Activated CD4-positive, alpha-beta T cell treated with anti-CD3 and anti-CD28 coated beads, Interleukin-2, amount 50 U/mL, for 16 hours (primary cell): ENCODE data around the gene ERAS.
"Not testable (repeated sequence)": the region's sequence is repeated elsewhere in the genome, so short reads cannot be mapped to it uniquely, and the experiment has no call there.

Experiments used
- DNase-seq: peaks from one replicate; pipeline ENCODE4 v3.0.0-alpha.2; 2020

Gene ERAS

DNA sequence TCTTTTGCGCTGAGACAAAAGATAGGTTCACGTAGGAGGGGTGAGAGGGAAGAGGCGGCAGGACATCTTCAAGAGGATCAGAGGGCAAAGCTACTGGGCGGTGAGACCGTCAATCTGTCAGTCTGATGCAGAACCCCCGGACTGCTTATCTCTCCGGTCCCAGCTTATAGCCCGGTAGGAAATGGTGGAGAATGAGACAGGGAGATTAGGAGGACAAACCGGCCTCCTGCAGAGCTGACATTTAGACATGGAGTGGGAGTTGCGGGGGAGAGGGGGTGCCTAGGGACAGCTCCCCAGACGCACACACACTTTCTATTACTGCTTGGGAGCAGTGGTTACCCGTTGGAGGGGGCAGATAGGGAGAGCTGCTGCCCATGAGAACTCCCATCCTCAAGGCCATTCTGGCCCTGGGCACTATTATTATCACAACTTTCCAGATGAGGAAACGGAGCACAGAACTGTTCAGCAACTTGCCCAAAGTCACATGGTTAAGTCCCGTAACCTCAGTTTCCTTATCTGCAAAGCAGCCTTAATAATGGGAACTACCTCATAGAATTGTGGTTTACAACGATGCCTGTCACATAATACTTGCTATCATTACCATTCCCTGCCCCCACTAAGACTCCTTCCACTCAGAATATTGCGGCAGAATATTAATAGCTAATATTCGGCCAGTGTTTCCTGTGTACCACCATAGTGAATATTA is 25.6 kb upstream of the ERAS start:
- no peak for DNase-seq

DNA sequence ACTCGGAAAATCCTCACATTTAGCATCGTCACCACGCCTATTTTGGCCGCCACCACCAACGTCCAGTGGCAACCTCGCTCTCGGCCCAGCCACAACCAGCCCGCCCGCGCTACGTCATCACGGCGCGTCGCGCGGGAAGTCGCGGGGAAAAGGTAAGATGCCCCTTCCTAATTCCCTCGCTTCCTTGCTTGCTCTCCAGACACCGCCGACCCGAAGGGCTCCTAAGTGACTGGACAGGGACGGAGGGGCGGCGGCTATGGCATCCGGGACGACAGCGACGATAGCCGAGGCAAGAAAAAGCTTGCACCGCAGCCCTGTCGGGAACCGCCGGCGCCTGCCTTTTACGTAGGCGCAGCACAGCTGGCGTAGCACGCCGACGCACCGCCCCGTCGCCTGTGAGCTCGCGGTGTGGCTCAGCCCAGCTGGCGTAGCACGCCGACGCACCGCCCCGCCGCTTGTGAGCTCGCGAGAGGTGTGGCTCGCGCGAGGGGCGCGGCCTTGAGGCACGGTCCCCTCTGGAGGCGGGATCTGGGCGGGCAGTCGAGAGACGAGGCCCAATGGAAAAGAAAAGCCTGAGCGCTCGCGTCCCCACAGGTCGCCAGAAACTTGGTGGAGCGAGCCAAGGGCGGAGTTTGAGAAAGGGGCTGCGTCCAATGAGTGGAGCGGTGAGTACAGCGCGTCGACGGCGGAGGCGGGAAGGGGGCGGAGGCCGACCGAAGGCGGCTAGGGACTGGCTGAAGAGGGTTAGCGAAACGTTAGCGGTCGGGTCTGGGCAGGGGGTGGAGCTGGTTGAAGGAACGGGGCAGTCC is 24.8 kb upstream of the ERAS start, which contains the start of gene HDAC6:
HDAC6 (plus strand) TSS at position 788 of the 809 bp plus-strand sequence. CDS start 626 bp downstream, outside the sequence.
- DNase-seq = peak; percentile 96

DNA sequence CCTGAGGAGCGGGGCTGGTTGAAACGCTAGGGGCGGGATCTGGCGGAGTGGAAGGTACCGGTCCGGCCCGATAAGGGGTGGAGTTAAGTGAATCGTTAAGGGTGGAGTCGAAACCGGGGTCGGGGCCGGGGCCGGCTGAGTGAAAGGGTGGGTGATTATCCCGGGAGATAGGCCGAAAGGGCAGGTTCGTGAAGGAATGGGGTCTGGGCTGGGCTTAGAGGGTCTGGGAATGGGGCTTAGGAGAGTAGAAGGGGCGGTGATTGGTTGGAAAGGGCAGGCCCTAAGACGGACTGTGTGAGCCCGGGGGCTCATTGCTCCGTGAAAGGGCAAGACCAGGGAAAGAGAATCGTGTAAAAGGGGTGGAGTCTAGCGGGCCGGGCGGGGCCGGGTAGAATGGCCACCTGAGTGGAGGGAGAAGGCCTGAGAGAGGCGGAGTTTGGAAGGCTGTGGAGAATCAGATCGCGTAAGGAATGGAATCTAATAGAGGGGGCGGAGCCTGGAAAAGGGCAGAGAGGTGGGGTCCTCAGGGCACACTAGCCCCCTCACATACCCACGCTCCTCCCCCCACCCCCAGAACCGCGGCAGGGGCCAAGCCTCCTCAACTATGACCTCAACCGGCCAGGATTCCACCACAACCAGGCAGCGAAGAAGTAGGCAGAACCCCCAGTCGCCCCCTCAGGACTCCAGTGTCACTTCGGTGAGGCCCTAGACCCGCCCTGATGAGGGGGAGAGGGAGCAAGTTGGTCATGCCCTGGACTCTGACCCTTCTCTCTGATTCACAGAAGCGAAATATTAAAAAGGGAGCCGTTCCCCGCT is 24.0 kb upstream of the ERAS start:
- peak; percentile 82 for DNase-seq

DNA sequence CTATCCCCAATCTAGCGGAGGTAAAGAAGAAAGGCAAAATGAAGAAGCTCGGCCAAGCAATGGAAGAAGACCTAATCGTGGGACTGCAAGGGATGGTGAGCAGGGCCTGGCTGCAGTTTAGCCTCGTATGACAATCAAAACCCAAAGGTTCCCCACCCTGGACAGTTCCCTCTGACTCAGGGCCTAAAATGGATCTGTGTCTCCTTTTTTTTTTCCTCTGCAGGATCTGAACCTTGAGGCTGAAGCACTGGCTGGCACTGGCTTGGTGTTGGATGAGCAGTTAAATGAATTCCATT is 23.5 kb upstream of the ERAS start:
- DNase-seq = no peak

DNA sequence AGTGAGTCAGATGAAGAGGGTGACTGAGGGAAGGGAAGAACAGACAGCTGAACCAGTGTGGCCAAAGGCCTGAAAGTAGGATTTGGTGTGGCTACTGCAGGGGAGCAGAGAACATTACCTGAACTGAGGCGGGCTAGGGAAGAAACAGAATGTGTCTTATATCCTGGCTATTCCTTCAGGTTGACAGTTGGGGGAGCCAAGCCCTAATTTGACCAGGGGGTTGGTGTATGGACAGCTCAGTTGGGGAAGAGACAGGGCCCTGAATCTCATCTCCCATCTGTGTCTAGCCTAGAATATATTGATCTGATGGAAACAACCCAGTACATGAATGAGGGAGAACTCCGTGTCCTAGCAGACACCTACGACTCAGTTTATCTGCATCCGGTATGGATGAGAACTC is 20.2 kb upstream of the ERAS start:
- DNase-seq = no peak

DNA sequence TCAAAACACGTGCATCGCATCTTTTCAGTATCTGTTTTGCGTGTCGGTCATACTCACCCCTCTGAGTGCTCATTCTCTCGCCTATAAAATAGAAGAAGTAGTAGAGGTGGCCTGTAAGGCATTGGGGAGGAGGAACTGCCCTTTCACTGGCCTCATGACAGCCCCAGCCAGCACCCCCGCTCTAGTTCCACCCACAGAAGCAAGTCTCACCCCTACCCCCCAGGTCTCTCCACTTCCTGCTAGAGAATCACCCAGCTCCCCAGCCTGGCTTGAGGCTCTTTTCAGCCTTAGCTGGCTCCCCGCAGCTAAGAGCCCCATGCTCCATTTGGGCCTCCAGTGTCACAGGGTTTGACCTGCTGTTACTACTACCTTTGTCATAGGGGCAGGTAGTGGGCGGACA is 12.7 kb upstream of the ERAS start:
- no peak for DNase-seq

DNA sequence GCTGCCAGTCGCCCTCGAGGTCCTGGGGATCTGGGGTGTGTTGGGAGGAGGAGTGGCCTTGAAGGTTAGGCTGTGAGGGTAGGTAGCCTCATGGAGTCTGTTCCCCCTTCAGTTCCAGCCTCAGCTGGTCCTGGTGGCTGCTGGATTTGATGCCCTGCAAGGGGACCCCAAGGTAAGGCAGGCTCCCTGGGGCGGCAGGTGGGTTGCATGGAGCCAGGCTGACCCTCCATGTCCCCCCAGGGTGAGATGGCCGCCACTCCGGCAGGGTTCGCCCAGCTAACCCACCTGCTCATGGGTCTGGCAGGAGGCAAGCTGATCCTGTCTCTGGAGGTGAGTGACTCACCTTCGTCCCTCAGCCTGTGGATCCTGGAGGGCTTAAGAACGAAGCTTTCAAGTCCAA is 11.6 kb upstream of the ERAS start:
- no peak for DNase-seq

DNA sequence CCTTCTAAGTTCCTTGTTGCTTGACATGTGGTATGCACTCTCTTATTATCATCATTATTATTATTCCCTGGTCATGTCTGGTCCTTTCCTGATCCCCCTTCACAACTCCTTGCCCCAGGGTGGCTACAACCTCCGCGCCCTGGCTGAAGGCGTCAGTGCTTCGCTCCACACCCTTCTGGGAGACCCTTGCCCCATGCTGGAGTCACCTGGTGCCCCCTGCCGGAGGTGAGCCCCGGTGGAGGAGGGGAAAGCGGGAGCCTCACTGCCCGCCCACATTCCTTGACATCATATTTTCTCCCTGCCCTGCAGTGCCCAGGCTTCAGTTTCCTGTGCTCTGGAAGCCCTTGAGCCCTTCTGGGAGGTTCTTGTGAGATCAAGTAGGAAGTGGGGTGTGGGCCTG is 11.0 kb upstream of the ERAS start:
- no peak for DNase-seq

DNA sequence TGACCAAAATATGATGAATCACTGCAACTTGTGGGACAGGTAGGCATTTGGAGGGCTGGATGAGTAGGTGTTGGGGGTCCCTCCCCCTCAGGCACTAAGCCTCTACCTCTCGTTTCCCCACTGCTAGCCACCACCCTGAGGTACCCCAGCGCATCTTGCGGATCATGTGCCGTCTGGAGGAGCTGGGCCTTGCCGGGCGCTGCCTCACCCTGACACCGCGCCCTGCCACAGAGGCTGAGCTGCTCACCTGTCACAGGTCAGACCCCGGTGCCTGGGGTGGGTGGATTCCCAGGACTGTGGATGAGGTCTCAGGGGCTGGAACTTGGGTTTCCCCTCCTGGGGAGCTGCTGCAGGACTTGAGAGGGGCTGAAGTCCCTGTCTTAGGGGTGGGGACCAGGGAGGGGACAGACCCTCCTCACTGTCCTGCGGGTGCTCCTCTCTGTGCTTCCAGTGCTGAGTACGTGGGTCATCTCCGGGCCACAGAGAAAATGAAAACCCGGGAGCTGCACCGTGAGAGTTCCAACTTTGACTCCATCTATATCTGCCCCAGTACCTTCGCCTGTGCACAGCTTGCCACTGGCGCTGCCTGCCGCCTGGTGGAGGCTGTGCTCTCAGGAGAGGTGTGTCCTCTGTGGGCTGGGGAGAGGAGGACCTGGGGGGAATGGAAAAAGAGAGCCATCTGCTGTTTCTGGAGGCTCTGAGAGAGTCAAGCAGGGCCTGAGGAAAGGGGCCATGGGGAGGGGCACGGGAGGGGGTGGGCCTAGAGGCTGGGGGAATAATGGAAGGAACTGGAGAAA is 10.1 kb upstream of the ERAS start:
- DNase-seq = no peak

DNA sequence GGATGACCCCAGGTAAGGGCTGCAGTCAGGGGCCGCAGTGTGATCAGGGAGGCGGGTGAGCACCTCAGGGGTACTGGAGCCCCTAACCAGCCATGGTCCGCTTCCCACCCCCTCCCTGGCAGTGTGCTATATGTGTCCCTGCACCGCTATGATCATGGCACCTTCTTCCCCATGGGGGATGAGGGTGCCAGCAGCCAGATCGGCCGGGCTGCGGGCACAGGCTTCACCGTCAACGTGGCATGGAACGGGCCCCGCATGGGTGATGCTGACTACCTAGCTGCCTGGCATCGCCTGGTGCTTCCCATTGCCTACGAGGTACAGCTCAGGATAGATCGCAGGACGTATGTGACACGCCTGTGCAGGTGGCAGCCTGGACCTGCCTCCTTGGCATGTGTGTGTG is 8.2 kb upstream of the ERAS start:
- no peak for DNase-seq

DNA sequence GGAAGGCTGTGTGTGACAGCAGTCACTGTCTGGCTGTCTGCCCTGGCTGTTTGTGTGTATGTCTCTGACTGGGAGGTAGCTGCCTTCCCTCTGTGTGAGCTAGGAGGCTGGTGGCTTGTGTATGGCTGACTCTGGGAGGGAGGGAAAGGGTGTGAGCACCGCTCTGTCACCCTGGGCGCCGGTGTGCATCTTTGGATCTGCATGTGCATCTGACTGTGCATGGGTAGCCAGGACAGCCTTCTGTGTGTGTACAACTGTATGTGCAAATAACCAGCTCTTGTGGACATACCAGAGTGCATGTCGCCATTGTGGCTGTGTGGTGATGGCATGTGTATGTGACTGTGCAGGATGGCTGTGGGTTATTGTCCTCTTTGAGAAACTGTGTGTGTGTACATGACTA is 7.4 kb upstream of the ERAS start:
- no peak for DNase-seq

DNA sequence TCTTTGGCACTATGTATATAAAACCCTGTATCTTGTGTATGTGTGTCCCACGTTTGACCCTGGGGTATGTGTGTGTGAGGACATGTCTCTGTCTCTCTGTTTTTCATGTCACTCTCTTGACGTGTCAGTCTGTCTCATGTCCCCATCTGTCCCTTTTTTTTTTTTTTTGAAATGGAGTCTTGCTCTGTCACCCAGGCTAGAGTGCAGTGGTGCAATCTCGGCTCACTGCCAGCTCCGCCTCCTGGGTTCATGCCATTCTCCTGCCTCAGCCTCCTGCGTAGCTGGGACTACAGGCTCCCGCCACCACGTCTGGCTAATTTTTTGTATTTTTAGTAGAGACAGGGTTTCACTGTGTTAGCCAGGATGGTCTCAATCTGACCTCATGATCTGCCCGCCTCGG is 6.9 kb upstream of the ERAS start:
- not testable (repeated sequence) for DNase-seq

DNA sequence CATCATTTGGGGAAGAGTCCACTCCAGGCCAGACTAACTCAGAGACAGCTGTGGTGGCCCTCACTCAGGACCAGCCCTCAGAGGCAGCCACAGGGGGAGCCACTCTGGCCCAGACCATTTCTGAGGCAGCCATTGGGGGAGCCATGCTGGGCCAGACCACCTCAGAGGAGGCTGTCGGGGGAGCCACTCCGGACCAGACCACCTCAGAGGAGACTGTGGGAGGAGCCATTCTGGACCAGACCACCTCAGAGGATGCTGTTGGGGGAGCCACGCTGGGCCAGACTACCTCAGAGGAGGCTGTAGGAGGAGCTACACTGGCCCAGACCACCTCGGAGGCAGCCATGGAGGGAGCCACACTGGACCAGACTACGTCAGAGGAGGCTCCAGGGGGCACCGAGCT is 3.3 kb upstream of the ERAS start:
- no peak for DNase-seq

DNA sequence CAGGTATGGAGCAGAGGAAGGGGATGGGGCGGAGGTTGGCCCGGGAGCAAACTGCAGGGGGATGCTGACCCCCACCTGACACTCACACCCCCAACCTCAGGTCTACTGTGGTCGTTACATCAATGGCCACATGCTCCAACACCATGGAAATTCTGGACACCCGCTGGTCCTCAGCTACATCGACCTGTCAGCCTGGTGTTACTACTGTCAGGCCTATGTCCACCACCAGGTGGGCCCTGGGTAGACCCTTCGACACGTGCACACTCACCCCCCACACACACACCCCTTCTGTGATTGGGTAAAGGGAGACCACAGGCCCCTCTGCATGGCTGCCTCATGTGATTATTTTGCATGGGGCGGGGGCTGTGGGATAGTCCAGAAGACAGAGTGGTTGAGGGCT is 2.2 kb upstream of the ERAS start:
- DNase-seq = no peak

DNA sequence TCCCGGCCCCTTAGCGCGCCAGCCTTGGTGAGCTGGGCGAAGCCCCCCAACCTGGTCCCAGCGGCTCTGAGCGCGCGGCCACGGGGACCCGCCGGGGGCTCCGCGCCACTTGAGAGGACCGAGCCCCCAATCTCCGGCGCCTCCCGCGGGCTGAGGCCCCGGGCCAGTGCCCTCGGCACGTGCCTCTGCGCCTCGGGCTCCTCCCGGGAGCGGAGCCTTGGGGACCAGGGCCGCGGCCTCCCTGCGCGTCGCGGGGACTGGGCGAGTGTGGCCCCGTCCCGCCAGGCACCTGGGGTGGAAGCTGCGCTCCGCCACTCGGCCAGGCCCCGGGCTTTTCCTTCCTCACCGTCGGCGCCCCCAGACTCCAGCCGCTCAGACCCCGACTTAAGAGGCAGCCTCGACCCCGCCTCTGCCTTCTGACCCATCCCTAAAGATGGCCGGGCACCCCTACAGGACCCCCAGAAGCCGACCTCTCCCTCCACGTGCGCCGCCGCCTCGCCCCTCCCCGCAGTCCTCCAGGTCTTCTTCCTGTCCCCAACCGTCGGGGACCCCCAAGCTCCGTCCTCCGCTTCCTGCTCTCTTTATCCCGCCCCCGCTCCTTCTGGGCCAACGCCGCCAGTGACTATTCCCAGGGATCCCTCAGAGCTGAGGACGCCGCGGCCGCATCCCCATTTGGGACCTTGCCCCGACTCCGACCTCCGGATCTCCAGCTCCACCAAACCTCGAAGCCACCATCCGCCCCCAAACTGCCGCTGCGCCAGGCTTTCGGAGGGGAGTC is 752 bp downstream of the ERAS start:
- no peak for DNase-seq

DNA sequence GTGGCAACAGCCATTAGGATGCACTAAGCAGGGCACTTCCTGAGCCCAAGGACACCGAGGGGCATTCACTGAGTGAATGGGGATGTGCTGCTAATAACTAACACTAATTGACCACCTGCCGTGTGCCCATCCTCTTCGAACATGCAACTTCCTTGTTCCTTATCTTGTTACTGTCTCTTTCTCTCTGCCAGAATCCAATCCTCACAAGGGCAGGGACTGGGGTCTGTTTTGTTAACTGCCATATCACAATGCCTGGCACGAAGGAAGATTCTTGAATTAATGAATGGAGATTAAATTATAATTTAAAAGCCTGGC is 1.3 kb downstream of the ERAS start:
- DNase-seq = no peak

DNA sequence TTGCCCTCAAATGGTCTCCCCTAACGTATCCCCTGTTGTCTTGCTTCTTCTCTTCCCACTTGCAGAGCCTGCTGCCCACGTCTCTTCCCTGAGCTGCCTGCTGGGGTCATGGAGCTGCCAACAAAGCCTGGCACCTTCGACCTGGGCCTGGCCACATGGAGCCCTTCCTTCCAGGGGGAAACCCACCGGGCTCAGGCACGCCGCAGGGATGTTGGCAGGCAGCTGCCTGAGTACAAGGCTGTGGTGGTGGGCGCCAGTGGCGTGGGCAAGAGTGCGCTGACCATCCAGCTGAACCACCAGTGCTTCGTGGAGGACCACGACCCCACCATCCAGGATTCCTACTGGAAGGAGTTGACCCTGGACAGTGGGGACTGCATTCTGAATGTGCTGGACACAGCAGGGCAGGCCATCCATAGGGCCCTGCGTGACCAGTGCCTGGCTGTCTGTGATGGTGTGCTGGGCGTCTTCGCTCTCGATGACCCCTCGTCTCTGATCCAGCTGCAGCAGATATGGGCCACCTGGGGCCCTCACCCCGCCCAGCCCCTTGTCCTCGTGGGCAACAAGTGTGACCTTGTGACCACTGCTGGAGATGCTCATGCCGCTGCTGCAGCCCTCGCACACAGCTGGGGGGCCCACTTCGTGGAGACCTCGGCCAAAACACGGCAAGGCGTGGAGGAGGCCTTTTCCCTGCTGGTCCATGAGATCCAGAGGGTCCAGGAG is 2.9 kb downstream of the ERAS start:
- no peak for DNase-seq

DNA sequence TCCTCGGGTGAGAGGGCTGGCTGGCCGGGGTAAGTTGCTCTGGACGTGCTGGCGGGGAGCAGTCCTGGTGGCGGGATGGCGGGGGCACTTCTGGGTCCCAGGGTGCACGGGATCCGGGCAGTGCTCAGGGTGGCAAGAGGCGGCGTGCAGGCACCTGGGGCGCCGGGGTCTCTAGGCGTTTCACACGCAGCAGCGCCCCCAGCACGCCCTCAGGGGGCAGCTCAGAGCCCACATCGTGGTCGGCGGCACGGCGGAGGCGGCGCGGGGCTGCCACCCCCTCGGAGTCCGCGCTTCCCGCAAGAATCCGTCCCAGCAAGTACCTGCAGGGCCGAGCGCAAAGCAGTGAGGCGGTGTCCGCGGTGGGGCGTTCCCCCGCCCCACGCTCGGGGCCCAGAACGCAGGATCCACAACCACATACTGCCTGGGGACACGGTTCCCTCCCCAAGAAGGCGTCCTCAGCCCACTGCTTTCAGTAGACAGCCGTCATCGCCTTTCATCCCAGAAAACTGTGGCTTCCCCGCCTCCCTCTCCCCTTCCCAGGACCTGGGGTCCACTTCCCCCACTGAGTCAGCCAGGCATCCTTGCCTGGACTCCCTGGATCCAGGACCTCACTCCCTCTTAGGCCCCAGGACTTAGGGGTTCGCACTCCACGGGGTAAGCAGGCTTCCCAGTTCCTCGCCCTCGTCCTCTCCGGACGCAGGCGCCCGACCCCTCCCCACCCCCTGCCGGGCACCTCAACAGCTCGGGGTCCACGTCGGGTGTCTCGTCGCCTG is 5.0 kb downstream of the ERAS start:
- DNase-seq = no peak

DNA sequence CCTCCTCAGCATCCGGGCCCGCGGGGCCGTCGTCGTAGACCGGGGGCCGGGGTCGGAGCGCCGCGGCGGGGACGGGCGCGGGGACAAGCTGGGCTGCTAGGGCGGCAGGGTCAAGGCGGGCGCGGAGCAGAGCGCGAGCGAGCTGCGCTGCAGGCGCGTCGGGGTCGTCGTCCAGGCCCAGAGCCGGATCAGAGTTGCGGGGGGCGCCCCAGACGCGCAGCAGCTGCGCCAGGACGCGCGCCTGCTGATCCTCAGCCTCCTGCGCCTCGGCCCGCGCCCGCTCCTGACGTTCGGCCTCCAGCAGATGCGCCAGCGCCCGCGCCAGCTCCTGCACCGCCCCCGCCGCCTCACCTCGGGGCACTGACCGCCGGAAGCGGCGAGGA is 5.6 kb downstream of the ERAS start:
- DNase-seq = no peak

DNA sequence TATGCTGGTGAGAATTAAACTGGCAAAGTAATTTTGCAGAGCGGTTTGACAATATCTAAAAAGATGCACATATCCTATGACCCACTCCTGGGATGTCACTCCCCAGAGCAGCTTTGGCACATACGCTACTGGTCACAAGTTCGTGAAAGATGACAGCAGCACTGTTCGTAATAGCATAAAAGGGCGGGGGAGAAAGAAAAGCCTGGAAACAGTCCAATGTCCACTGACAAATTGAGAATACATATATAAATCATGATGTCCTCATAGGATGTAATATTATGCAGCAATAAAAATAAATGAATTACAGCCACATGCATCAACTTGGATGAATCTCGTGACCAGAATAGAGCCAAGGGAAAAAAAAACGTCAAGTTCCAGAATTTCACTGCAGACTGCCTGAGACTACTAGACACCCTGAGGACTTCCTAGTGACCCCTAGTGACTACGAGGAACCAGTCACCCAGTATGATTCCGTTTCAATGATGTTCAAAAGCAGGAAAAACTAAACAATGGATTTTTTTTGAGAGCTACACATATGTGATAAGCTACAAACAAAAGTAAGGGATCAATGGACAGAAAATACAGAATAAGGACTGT is 7.3 kb downstream of the ERAS start:
- no peak for DNase-seq

DNA sequence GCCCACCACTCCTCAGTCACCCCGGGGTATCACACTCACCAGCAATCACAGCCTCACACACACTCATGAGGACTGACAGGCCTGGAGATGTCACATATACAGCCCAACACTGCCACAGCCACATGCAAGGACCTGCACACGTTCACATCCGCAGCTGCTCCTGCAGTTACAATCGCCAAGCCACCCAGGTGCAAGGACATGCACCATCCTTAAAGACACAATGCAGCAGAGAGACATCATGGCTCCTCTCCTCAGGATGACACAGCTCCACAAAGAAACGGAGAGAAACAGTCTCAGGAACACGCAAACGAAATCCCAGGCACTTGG is 8.0 kb downstream of the ERAS start:
- no peak for DNase-seq
